Left ventricle myocardium inferior (tissue), 1 donor: Measurements from ENCODE around the gene GAK. TPM values are rescaled to one million over a fixed set of nuclear protein-coding genes. Genes with fewer than 3 reads are reported as not detected.
A peak's percentile ranks its signal among the peaks of the same experiment; 100 is the strongest.

Source experiments
- DNase-seq: peaks from one replicate; pipeline ENCODE4 v3.0.0-alpha.2; 2020
- H3K27ac ChIP-seq: fragments of 200-600 bp; replicated peaks from 2 replicates; pipeline ENCODE4 v1.8.0; 2021
- H3K27me3 ChIP-seq: fragments of 200-600 bp; 2 replicates; pipeline ENCODE4 v1.8.0; 2021; ENCODE audit warnings: low read depth
- H3K36me3 ChIP-seq: fragments of 200-600 bp; 2 replicates; pipeline ENCODE4 v1.8.0; 2021
- H3K4me1 ChIP-seq: fragments of 200-600 bp; 2 replicates; pipeline ENCODE4 v1.8.0; 2021
- H3K4me3 ChIP-seq: fragments of 200-600 bp; 2 replicates; pipeline ENCODE4 v1.8.0; 2021; ENCODE audit warnings: mild to moderate bottlenecking, moderate library complexity
- H3K9me3 ChIP-seq: fragments of 200-600 bp; replicated peaks from 2 replicates; pipeline ENCODE4 v1.8.0; 2021
- intact Hi-C: fragments of 100-400 bp; cut with micrococcal nuclease; formaldehyde crosslinking; loops from one replicate; pipeline ENCODE4 v1.11.0; 2022
- total RNA-seq: library from RNA; stranded (reverse); fragmentation: NEBNext Ultra II Directional; extraction: Animal tissue kit (Norgen Biotek cat#: 25700); gene quantifications from one replicate; pipeline ENCODE4 v1.2.1, GENCODE V29; 2021
- TF ChIP-seq, protein P1 (sequence below): fragments of 200-600 bp; IDR thresholded peaks from 2 replicates; pipeline ENCODE4 v1.8.0; 2021; ENCODE audit warnings: antibody characterized with exemption, mild to moderate bottlenecking, borderline replicate concordance
- donor health status: DM: no; HTN: yes; CAD: no; lungs with severe emphysema.

Gene GAK
- total RNA-seq, 1 donor from 2014 or later, result 25.1 TPM

DNA sequence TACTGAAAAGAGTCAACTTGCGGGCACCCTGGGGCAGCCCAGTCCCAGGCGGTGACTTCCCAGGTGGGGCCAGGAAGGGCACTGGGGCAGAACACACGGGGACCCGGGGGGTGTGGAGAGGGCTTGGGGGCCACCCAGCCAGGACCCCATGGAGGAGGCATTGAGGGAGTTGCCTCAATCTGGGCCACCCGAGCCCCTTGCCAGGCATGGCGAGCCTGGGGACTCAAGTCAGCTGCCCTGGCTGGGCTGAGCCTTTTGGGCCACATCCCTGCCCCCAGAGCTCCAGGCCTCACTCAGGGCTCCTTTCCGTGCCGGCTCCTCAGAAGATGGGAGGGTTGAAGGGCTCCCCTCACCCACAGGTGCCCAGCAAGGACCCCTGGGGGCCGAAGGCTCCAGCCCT lies 99.6 kb downstream of the GAK start:
- no peak for DNase-seq
- no peaks in the 10 kb centered on the region for H3K36me3 ChIP-seq
- H3K4me1 ChIP-seq, result peaks cover 53% of the 10 kb centered on the region
- TF ChIP-seq, protein P1, sequence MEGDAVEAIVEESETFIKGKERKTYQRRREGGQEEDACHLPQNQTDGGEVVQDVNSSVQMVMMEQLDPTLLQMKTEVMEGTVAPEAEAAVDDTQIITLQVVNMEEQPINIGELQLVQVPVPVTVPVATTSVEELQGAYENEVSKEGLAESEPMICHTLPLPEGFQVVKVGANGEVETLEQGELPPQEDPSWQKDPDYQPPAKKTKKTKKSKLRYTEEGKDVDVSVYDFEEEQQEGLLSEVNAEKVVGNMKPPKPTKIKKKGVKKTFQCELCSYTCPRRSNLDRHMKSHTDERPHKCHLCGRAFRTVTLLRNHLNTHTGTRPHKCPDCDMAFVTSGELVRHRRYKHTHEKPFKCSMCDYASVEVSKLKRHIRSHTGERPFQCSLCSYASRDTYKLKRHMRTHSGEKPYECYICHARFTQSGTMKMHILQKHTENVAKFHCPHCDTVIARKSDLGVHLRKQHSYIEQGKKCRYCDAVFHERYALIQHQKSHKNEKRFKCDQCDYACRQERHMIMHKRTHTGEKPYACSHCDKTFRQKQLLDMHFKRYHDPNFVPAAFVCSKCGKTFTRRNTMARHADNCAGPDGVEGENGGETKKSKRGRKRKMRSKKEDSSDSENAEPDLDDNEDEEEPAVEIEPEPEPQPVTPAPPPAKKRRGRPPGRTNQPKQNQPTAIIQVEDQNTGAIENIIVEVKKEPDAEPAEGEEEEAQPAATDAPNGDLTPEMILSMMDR, result no peak
- no peak overlapping the region for H3K27ac ChIP-seq
- H3K4me3 ChIP-seq, result no peak overlapping the region
- intact Hi-C loops, result no loop called here
- H3K27me3 ChIP-seq, result peaks cover 41% of the 10 kb centered on the region
- H3K9me3 ChIP-seq, result peaks cover 18% of the 10 kb centered on the region

DNA sequence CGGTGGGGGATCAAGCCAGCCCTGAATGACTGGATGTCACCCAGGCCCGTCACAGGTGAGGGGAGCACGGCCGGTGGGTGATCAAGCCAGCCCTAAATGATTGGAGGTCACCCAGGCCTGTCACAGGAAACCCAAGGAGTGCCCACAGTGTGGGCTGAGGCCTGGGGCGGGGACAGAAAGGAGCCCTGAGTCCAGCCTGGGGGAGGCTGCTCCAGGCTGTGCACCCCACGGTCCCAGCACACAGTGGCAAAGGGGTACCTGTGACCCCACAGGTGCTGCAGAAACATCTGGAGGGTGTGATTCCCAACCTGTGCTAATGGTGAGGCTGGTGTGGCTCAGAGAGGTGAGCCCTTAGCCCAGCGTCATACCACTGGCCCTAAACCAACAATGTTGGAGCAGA lies 100.0 kb downstream of the GAK start:
- TF ChIP-seq, protein P1, result no peak
- DNase-seq, result no peak
- peaks cover 14% of the 10 kb centered on the region for H3K9me3 ChIP-seq
- peaks cover 45% of the 10 kb centered on the region for H3K27me3 ChIP-seq
- no peaks in the 10 kb centered on the region for H3K36me3 ChIP-seq
- no peak overlapping the region for H3K27ac ChIP-seq
- no peak overlapping the region for H3K4me3 ChIP-seq
- H3K4me1 ChIP-seq, result peaks cover 56% of the 10 kb centered on the region
- intact Hi-C loops, result no loop called here

DNA sequence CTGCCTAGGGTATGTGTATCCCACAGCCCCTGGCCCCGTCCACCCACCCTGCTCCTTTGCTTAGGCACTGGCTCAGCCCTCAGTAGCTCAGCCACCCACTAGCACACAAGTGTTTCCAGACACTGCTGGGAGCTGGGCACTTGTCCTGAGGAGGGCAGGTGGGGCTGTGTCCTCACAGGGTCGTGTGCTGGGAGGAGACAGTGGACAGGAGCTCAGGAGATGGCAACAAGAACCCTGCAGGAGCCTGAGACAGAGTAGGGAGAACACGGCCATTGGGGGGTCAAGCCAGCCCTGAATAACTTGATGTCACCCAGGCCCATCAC lies 100.7 kb downstream of the GAK start:
- Histone ChIP-seq H3K27ac (no peak overlapping the region), H3K9me3 (peaks cover 7% of the 10 kb centered on the region), H3K4me3 (peak overlapping the region; percentile 51), H3K36me3 (no peaks in the 10 kb centered on the region), H3K27me3 (peaks cover 51% of the 10 kb centered on the region), H3K4me1 (peaks cover 57% of the 10 kb centered on the region)
- intact Hi-C loops, result no loop called here
- TF ChIP-seq, protein P1, result no peak
- DNase-seq, result no peak

DNA sequence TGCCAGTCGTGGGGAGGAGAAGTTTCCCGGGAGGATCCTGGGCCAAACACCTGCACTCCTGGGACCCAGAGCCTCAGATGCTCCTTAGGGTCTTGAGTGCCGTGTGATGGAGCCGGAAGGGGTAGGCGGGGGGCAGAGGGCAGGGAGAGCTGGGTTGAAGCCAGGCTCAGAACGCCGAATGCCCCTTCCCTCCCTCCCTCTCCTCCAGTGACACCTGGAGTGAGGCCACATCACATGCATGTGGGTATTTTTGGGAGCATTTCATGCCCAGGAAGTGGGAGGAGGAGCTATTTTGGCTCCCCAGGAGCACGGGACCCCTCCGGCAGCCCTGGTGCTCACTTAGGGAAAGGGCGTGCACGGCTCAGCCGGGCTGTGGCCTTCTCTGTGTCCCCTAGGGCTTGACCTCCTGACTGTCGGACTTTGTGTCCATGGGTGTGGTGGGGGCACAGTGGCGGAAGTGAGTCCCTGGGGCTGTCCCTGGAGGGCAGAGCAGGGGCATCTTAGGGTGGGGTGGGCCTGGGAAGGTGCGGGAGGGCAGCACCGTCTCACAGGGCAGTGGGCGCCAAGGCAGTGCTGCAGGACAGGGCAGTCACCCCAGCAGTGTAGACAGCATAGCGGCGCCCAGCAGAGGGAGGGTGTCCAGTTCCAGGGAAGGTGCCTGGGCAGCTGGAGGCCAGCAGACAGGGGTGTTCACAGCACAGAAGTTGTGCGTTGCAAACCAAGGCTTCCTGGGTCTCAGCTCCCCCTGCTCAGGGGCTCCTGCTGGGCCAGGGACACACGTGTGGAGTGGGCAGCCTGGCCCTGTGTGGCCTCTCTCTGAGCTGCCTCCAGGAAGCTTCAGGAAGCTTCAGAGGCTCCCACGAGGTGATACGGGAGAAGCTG lies 101.3 kb downstream of the GAK start:
- intact Hi-C loops, result no loop called here
- H3K4me3 ChIP-seq, result peak overlapping the region; percentile 51
- DNase-seq, result no peak
- peak overlapping the region; percentile 46 for H3K27ac ChIP-seq
- H3K4me1 ChIP-seq, result peaks cover 54% of the 10 kb centered on the region
- no peaks in the 10 kb centered on the region for H3K36me3 ChIP-seq
- peaks cover 53% of the 10 kb centered on the region for H3K27me3 ChIP-seq
- peaks cover 1% of the 10 kb centered on the region for H3K9me3 ChIP-seq
- TF ChIP-seq, protein P1, result no peak

DNA sequence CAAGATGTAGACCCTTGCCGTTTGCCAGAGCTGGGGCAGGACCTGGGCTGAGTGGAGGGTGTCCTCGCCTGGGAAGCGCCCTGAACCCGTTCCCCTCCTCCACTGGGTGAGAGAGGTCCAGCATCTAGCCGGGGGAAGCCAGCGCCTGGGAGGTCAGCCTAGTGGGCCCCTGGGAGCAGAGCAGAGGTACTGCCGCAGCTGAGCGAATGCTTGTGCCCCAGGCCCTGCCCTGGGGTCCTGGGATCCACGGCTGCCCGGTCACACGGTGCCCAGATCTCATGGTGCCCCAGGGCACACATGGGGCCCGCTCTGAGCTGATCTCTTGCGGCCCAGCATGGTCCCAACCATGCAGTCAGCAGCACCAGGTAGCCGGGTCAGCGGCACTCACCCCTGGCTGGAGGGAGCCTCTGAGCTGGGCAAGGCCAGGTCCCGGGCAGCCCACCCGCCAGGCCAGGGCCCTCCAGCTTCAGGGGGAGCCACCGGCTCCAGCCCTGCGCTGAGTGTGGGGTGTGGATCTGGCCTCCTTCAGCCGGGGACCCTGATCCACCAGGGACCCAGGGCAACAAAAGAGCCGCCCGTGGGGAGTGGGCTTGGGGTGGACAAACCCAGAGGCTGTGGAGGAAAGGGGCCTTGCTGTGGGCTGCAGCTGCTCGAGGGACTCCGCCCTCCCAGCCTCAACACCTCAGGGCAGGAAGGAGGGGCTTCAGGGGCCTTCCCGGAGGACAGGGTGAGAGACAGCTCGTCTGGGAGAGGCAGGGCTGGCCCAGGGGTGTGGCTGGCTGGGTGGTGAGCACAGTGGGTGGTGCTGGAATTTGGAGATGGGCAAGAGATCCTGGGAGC lies 102.1 kb downstream of the GAK start:
- Histone ChIP-seq H3K36me3 (no peaks in the 10 kb centered on the region), H3K4me3 (peak overlapping the region; percentile 51), H3K9me3 (no peaks in the 10 kb centered on the region), H3K27ac (no peak overlapping the region), H3K4me1 (peaks cover 54% of the 10 kb centered on the region), H3K27me3 (peaks cover 62% of the 10 kb centered on the region)
- no peak for DNase-seq
- TF ChIP-seq, protein P1, result no peak
- intact Hi-C loops, result no loop called here
